ENCODE data around the gene HOGA1.
"Not testable (repeated sequence)": the region's sequence is repeated elsewhere in the genome, so short reads cannot be mapped to it uniquely, and the experiment has no call there.

Gene HOGA1

DNA sequence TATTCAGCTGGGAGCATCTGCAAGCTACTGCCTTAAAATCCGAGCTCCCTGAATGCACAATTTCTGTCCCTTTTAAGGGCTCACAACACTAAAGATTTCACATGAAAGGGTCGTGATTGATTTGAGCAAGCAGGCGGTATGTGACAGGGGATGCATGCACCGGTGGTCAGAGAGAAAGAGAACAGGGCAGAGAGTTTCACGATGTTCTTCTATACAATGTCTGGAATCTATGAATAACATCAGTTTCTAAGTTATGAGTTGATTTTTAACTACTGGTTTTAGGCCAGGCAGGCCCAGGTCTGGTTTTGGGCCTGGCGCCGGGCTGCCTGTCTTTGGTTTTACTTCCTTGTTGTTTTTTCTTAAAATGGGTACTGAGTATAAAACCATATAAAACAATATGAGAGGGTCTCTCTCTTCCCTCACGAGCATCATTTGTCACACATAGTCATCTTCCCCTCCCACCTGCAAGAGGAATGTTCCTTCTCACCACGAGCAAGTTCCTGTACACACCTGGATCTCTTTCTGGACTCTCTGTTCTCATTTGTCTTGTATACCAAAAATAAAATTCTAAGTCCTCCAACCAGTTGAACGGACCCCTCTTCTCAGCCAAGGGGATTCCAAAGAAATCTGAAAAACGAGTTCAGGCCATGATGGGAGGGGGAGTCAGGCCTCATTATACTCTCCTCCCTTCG is 22.7 kb upstream of the HOGA1 start:
- DNase-seq (ENCODE audit: insufficient read length, low spot score); FAIRE-seq: not testable (repeated sequence)

DNA sequence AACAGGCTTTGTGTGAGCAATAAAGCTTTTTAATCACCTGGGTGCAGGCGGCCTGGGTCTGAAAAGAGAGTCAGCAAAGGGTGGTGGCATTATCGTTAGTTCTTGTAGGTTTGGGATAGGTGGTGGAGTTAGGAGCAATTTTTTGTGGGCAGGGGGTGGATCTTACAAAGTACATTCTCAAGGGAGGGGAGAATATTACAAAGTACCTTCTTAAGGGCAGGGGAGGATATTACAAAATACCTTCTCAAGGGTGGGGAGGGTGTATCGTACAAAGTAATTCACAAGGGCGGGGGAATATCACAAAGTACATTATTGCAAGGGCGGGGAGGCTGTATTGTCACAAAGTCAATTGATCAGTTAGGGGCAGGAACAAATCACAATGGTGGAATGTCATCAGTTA is 21.9 kb upstream of the HOGA1 start:
- FAIRE-seq; DNase-seq (ENCODE audit: insufficient read length, low spot score): not testable (repeated sequence)

DNA sequence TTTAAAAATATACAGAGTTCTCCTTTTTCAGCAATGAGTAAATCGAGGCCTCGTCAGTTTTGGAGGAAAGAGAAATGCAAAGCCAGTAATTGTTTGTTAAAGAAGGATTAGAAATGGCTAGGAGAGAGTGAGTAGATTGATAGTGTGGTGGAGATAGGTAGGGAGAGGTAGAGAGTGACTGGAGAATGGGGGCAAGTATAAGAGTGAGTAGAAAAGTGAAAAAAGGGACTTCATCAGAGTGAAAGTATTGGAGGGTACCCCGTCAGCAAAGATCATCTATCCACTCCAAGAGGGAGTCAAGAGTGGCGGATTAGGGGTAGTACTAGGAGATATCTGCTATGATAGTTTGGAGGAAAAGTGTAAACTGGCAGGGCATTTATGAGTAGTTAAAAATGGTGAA is 20.9 kb upstream of the HOGA1 start:
- FAIRE-seq: no peak

DNA sequence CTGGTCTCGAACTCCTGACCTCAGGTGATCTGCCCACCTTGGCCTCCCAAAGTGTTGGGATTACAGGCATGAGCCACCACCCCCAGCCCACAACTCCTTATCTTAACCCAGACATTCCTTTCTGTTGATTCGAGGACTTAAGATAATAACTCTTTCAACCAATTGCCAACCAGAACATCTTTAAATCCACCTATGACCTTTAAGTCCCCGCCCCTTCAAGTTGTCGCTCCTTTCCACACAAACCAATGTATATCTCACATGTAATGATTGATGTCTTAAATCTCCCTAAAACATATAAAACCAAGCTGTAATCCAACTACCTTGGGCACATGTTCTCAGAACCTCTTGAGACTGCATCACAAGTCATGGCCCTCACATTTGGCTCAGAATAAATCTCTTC is 19.4 kb upstream of the HOGA1 start:
- FAIRE-seq: no peak
- TF ChIP-seq PAX5 (IDR thresholded peaks at IDR 0.05; ENCODE audit: insufficient read depth, low read length, severe bottlenecking) (no peak), SPI1 (IDR thresholded peaks at IDR 0.05; ENCODE audit: low read depth, low read length) (no peak), POU2F2 (IDR thresholded peaks at IDR 0.05; ENCODE audit: low read depth, low read length) (no peak), POLR2AphosphoS5 (IDR thresholded peaks at IDR 0.05; ENCODE audit: low read depth, low read length) (no peak), POLR2A (IDR thresholded peaks at IDR 0.05; ENCODE audit: low read depth, low read length) (no peak), TAF1 (IDR thresholded peaks at IDR 0.05; ENCODE audit: low read depth, low read length) (no peak)
- no peak for DNase-seq (ENCODE audit: insufficient read length, low spot score)

More for the DNA sequence above, 20.9 kb upstream of the HOGA1 start:
- TF ChIP-seq POU2F2 (IDR thresholded peaks at IDR 0.05; ENCODE audit: low read depth, low read length): no peak
- no peak for TF ChIP-seq POLR2AphosphoS5 (IDR thresholded peaks at IDR 0.05; ENCODE audit: low read depth, low read length)
- no peak for TF ChIP-seq PAX5 (IDR thresholded peaks at IDR 0.05; ENCODE audit: insufficient read depth, low read length, severe bottlenecking)
- TF ChIP-seq SPI1 (IDR thresholded peaks at IDR 0.05; ENCODE audit: low read depth, low read length): no peak
- no peak for DNase-seq (ENCODE audit: insufficient read length, low spot score)

DNA sequence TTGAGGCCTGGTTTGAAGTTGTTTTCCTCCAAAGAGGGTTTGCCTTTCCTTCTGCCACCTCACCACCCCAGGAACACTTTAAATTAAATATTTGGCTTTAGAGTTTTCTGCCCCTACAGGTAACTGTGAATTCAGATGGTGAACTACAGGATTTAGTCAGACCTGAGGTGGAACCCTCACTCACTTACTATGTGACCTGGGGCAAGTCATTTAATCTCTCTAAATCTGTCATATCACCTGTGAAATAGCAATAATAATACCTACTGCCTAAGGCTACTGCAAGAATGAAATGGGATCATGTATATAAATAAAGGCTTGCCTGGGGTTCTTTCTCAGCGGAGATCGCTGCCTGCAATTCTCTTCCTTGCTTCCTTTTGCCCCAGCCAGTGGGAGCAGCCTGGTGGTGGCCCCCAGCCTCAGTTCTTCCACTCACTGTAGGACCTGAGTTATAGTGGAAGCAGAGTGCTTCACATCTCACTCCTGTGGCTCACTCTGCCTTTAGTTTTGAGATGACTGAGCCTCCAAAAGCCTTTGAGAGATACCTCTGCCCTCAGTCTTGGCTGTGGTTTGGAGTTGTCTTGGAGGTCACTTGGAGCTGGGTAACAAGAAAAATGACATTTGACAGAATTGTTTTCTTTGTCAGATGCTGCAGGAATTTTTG is 17.7 kb upstream of the HOGA1 start:
- TF ChIP-seq POLR2A (IDR thresholded peaks at IDR 0.05; ENCODE audit: low read depth, low read length) (no peak), TAF1 (IDR thresholded peaks at IDR 0.05; ENCODE audit: low read depth, low read length) (no peak), POU2F2 (IDR thresholded peaks at IDR 0.05; ENCODE audit: low read depth, low read length) (no peak), POLR2AphosphoS5 (IDR thresholded peaks at IDR 0.05; ENCODE audit: low read depth, low read length) (no peak), SPI1 (IDR thresholded peaks at IDR 0.05; ENCODE audit: low read depth, low read length) (no peak), PAX5 (IDR thresholded peaks at IDR 0.05; ENCODE audit: insufficient read depth, low read length, severe bottlenecking) (no peak)
- FAIRE-seq (no peak), DNase-seq (ENCODE audit: insufficient read length, low spot score) (no peak)

DNA sequence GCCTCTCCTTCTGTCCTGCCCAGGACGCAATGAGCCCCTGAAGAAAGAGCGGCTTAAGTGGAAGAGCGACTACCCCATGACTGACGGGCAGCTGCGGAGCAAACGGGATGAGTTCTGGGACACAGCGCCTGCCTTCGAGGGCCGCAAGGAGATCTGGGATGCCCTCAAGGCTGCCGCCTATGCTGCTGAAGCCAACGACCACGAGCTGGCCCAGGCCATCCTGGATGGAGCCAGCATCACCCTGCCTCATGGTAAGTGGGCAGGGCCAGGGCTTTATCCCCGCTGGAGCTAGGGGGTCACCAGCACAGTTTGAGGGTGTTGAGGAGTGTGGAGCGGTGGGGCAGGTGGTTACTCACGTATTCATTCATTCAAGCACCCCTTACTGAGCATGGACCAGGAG is 16.3 kb upstream of the HOGA1 start:
- FAIRE-seq (no peak), DNase-seq (ENCODE audit: insufficient read length, low spot score) (no peak)
- TF ChIP-seq PAX5 (IDR thresholded peaks at IDR 0.05; ENCODE audit: insufficient read depth, low read length, severe bottlenecking): no peak
- TF ChIP-seq SPI1 (IDR thresholded peaks at IDR 0.05; ENCODE audit: low read depth, low read length): no peak
- TF ChIP-seq TAF1 (IDR thresholded peaks at IDR 0.05; ENCODE audit: low read depth, low read length): no peak
- TF ChIP-seq POU2F2 (IDR thresholded peaks at IDR 0.05; ENCODE audit: low read depth, low read length): no peak
- no peak for TF ChIP-seq POLR2A (IDR thresholded peaks at IDR 0.05; ENCODE audit: low read depth, low read length)
- TF ChIP-seq POLR2AphosphoS5 (IDR thresholded peaks at IDR 0.05; ENCODE audit: low read depth, low read length): no peak

DNA sequence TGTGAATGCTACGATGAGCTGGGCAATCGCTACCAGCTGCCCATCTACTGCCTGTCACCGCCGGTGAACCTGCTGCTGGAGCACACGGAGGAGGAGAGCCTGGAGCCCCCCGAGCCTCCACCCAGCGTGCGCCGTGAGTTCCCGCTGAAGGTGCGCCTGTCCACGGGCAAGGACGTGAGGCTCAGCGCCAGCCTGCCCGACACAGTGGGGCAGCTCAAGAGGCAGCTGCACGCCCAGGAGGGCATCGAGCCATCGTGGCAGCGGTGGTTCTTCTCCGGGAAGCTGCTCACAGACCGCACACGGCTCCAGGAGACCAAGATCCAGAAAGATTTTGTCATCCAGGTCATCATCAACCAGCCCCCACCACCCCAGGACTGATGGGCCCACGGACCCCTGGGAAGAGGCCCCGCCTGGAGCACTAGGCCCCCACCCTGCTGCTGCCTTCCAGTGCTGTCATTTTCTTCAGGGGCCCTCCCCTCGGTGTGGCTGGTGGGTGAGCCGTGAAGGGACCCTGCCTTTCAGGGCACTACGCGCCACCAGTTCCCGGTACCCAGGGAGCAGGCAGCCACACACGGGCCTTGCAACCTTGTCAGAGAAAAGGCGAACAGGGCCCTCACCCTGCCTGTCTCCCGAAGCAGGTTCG is 13.9 kb upstream of the HOGA1 start:
- DNase-seq (ENCODE audit: insufficient read length, low spot score) (no peak), FAIRE-seq (no peak)
- TF ChIP-seq POU2F2 (IDR thresholded peaks at IDR 0.05; ENCODE audit: low read depth, low read length) (no peak), PAX5 (IDR thresholded peaks at IDR 0.05; ENCODE audit: insufficient read depth, low read length, severe bottlenecking) (no peak), SPI1 (IDR thresholded peaks at IDR 0.05; ENCODE audit: low read depth, low read length) (no peak), TAF1 (IDR thresholded peaks at IDR 0.05; ENCODE audit: low read depth, low read length) (no peak), POLR2AphosphoS5 (IDR thresholded peaks at IDR 0.05; ENCODE audit: low read depth, low read length) (no peak), POLR2A (IDR thresholded peaks at IDR 0.05; ENCODE audit: low read depth, low read length) (no peak)

DNA sequence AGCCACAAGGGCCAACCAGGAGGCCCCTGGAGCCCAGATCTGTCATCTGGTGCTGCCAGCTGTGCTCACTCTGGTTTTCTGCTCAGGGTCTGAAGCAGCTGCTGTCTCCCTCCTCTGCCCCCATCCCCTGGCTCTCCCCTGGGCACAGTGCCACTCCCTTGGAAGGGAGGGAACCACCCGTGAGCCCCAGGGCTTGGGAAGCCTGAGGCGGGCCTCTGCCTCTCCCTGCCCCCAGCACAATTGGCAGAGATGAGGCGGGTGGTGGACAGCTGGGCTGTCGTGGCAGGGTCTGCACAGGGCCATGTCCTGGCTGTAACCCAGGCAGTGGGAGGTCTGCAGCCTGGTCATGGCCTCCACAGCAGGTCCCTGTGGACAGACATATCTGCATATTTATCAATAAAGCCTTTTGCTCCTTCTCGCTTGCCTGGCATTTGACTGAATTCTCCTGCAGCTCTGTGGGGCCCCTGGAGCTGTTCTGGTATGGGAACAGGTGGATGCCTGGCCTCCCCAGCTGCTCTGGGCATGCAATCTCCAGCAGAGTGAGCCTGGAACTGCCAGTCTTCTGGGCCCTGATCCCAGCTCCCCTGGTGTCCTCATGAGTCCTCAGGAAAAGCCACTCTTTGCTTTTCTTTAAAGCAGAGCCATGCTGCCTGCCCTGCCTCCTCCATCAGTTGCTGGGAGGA is 13.3 kb upstream of the HOGA1 start:
- no peak for DNase-seq (ENCODE audit: insufficient read length, low spot score)
- TF ChIP-seq TAF1 (IDR thresholded peaks at IDR 0.05; ENCODE audit: low read depth, low read length) (no peak), POLR2A (IDR thresholded peaks at IDR 0.05; ENCODE audit: low read depth, low read length) (no peak), POU2F2 (IDR thresholded peaks at IDR 0.05; ENCODE audit: low read depth, low read length) (no peak), PAX5 (IDR thresholded peaks at IDR 0.05; ENCODE audit: insufficient read depth, low read length, severe bottlenecking) (no peak), SPI1 (IDR thresholded peaks at IDR 0.05; ENCODE audit: low read depth, low read length) (no peak), POLR2AphosphoS5 (IDR thresholded peaks at IDR 0.05; ENCODE audit: low read depth, low read length) (no peak)
- no peak for FAIRE-seq

DNA sequence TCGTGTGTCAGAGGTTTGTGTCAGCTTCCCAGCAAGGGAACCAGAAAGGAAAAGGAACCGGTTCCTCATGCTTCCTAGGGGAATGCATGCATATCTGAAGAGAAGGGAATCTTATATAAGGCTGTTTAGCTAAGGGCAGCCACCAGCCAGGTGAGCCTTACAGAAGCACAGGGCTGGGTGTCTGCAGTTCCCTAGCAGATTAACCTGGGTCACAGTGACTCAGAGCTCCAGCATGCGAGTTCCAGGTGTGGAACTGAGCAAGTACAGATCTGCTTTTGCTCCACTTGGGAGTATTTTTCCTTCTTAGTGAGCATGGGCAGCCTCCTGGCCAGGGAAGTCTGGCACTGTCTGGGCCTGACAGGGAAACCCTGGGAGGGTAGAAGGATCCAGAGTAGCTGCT is 12.6 kb upstream of the HOGA1 start:
- DNase-seq (ENCODE audit: insufficient read length, low spot score) (no peak), FAIRE-seq (no peak)
- TF ChIP-seq PAX5 (IDR thresholded peaks at IDR 0.05; ENCODE audit: insufficient read depth, low read length, severe bottlenecking) (no peak), SPI1 (IDR thresholded peaks at IDR 0.05; ENCODE audit: low read depth, low read length) (no peak), TAF1 (IDR thresholded peaks at IDR 0.05; ENCODE audit: low read depth, low read length) (no peak), POLR2A (IDR thresholded peaks at IDR 0.05; ENCODE audit: low read depth, low read length) (no peak), POU2F2 (IDR thresholded peaks at IDR 0.05; ENCODE audit: low read depth, low read length) (no peak), POLR2AphosphoS5 (IDR thresholded peaks at IDR 0.05; ENCODE audit: low read depth, low read length) (no peak)

All from GM12891 (cell line).